ENCODE data around the gene LRRC23. TPM values are rescaled to one million over a fixed set of nuclear protein-coding genes. Genes with fewer than 3 reads are reported as not detected.

Gene LRRC23
- total RNA-seq, 1 donor from 2014 or later, result 2.6 TPM

DNA sequence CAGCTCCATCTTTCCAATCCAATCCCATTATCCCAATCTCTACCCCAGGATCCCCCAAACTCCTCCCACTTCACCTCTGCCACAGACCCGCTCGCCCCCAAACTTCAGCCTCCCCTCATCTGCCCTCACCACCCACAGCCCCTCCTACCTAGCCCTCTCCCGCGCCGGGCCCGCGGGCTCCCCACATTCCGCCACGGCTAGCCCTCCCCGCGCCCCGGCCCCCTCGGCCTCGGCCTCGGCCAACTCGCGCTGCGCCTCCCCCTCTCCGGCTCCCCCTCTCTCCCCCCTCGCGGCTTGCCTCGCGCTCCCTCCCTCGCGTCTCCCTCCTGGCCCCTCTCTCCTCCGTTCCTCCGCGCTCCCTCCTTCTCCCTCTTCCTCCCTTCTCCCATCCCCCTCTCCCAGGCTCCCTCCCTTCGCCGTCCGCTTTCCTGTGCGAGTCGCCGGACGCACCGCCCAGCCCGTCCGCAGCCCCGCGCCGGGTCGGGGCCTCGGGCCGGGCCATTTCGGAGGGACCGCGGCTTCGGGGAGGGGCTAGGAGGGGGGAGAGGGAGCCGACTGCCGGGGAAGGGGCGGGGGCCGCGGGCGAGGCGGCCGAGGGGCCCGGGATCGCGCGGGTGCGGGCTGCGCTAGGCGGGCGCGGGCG, 22.9 kb downstream of the LRRC23 start, which contains the start of gene ATN1:
Gene ATN1 (plus strand): TSS at position 581 of the 643 bp plus-strand sequence. CDS start 6,043 bp downstream, outside the sequence.
- H3K9me3 Mint-ChIP-seq (ENCODE audit: unreplicated experiment), result peaks cover 28% of the 10 kb centered on the region
- peaks cover 9% of the 10 kb centered on the region for H3K36me3 Mint-ChIP-seq (ENCODE audit: unreplicated experiment)
- H3K27ac Mint-ChIP-seq (ENCODE audit: unreplicated experiment), result peak within 1 kb of the TSS; percentile 95
- TF ChIP-seq, protein P1, sequence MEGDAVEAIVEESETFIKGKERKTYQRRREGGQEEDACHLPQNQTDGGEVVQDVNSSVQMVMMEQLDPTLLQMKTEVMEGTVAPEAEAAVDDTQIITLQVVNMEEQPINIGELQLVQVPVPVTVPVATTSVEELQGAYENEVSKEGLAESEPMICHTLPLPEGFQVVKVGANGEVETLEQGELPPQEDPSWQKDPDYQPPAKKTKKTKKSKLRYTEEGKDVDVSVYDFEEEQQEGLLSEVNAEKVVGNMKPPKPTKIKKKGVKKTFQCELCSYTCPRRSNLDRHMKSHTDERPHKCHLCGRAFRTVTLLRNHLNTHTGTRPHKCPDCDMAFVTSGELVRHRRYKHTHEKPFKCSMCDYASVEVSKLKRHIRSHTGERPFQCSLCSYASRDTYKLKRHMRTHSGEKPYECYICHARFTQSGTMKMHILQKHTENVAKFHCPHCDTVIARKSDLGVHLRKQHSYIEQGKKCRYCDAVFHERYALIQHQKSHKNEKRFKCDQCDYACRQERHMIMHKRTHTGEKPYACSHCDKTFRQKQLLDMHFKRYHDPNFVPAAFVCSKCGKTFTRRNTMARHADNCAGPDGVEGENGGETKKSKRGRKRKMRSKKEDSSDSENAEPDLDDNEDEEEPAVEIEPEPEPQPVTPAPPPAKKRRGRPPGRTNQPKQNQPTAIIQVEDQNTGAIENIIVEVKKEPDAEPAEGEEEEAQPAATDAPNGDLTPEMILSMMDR (IDR thresholded peaks at IDR 0.05; ENCODE audit: partially characterized antibody, unreplicated experiment), result no peak
- DNase-seq, result peak; percentile 82
- peak within 1 kb of the TSS; percentile 99 for H3K4me3 Mint-ChIP-seq (ENCODE audit: unreplicated experiment)
- H3K4me1 Mint-ChIP-seq (ENCODE audit: low read depth, unreplicated experiment), result peaks cover 45% of the 10 kb centered on the region
- H3K27me3 Mint-ChIP-seq (ENCODE audit: unreplicated experiment), result peaks cover 25% of the 10 kb centered on the region

DNA sequence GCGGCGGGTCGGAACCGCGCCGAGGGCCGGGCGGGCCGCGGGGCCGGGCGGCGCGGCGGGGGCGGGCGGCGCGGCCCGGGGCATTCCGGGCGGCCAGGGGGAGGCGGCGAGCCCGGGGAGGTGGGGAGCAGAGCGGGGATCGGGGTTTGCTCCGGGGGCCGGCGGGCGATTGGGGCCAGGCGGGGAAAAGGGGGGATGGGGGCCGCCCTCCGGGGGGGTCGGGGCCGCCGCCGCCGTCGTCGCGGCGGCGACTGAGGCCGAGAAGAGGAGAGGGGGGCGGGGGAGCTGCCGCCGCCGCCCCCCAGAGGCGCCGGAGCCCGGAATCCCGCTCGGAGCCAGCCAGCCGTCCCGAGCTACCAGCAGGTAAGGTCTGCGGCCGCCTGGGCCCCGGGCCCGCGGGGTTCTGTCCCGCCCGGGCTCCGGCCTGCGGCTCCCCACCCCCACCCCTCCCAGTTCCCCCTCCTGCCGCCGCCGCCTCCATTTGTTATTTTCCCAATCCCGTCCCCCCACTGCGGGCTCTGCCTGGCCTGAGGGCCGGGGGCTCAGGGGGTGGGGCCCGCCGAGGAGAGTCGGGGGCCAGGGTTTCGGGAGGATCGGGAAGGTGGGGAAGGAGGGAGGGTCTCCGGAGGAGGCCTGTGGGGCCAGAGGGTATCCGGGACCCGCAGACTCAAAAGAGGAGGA, 23.5 kb downstream of the LRRC23 start:
- DNase-seq, result no peak
- H3K27me3 Mint-ChIP-seq (ENCODE audit: unreplicated experiment), result peaks cover 23% of the 10 kb centered on the region
- peaks cover 40% of the 10 kb centered on the region for H3K4me1 Mint-ChIP-seq (ENCODE audit: low read depth, unreplicated experiment)
- peak overlapping the region; percentile 82 for H3K27ac Mint-ChIP-seq (ENCODE audit: unreplicated experiment)
- H3K9me3 Mint-ChIP-seq (ENCODE audit: unreplicated experiment), result peaks cover 28% of the 10 kb centered on the region
- H3K36me3 Mint-ChIP-seq (ENCODE audit: unreplicated experiment), result peaks cover 4% of the 10 kb centered on the region
- TF ChIP-seq, protein P1 (IDR thresholded peaks at IDR 0.05; ENCODE audit: partially characterized antibody, unreplicated experiment), result no peak
- peak overlapping the region; percentile 99 for H3K4me3 Mint-ChIP-seq (ENCODE audit: unreplicated experiment)

DNA sequence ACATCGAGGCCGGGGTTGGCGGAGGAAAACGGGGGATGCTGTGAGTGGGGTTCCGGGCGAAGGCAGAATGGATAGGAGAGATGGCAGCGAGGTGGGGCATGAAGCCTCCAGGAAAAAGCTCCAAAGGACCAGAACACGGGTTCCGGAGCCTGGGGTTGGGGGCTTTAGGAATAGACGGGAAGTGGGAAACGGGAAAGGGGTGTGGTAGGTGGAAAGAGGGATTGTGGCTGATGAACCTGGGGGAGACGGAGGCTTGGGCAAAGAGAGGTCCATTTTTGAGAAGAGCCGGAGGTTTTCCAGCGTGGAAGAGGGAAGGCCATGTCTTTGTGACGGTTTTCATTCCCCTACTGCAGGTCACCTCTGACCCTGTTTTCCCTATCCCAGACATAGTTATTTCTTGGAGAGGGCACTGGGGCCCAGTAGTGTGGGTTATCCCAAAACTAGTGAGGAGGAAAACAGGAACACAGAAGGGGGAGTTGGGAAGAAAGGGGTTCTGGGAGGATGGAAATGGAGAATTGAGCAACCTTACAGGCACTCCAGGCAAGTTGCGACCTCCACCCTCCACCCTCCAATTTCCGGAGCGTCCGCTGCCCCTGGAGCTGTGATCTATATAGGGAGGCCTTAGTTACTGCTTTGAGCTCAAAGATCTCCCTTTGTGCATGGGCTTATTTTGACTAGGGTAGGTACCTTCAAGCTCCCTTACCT, 24.2 kb downstream of the LRRC23 start:
- Mint-ChIP-seq H3K4me1 (ENCODE audit: low read depth, unreplicated experiment) (peaks cover 35% of the 10 kb centered on the region), H3K27ac (ENCODE audit: unreplicated experiment) (peak overlapping the region; percentile 82), H3K36me3 (ENCODE audit: unreplicated experiment) (peaks cover 4% of the 10 kb centered on the region), H3K27me3 (ENCODE audit: unreplicated experiment) (peaks cover 23% of the 10 kb centered on the region), H3K4me3 (ENCODE audit: unreplicated experiment) (peak overlapping the region; percentile 99), H3K9me3 (ENCODE audit: unreplicated experiment) (peaks cover 28% of the 10 kb centered on the region)
- TF ChIP-seq, protein P1 (IDR thresholded peaks at IDR 0.05; ENCODE audit: partially characterized antibody, unreplicated experiment), result no peak
- no peak for DNase-seq

DNA sequence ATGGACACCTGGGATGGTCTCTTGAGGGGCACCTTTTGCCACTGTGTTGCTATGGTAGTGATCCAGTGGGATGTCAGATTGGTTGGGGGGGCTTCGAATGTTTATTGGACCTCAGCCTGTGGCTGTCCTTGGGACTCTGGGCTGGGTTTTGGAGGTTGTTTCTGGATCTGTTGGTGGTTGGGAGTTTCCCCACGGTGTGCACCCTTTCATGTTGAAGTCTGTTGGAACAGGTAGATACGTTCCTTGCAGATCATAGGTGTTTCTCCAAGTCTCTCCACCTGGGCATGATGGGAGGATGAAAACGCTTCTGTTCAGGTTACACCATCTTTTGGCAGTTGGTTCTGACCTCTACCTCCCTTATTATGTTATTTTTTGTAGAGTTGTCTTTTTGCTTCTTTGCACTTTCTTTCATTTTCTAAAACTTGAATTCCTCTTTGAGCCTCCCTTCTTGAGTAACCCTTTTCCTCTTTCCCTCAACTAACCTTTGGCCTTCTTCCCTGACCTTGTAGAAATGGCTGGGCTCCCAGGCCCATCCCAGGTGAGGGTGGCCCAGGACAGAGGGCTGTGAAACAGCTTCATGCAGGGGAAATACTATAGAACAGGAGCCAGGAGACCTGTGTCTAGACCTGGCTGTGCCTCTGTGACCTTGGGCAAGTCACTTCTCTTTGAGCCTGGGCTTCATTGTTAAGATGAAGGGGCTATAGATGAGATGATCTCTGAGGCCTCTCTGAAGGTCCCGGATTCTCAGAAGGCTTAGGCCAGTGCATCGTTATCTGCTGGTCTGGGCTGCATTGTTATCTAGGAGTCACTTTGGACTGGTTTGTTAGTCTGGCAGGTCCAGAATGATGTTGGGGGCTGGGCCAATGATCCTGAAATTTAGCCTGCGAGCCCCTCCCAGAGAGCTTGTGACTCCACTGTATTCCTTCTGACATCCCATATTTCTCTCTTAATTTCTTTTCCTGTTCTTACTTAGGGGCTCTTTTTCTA, 25.1 kb downstream of the LRRC23 start:
- DNase-seq, result no peak
- Mint-ChIP-seq H3K27me3 (ENCODE audit: unreplicated experiment) (peaks cover 23% of the 10 kb centered on the region), H3K27ac (ENCODE audit: unreplicated experiment) (peak overlapping the region; percentile 46), H3K4me3 (ENCODE audit: unreplicated experiment) (peak overlapping the region; percentile 99), H3K9me3 (ENCODE audit: unreplicated experiment) (peaks cover 28% of the 10 kb centered on the region), H3K36me3 (ENCODE audit: unreplicated experiment) (peaks cover 4% of the 10 kb centered on the region), H3K4me1 (ENCODE audit: low read depth, unreplicated experiment) (peaks cover 26% of the 10 kb centered on the region)
- TF ChIP-seq, protein P1 (IDR thresholded peaks at IDR 0.05; ENCODE audit: partially characterized antibody, unreplicated experiment), result no peak
